Vagina (tissue), 2 donors: ENCODE data around the gene HAUS3.

Experiments used
- POLR2A ChIP-seq, 2 donors: fragments of 450-650 bp; IDR thresholded peaks; one replicate each; pipeline ENCODE4 v1.6.1; 2017; ENCODE audit warnings: antibody characterized with exemption in 2 of 2, mild to moderate bottlenecking in 2 of 2, moderate library complexity in 2 of 2
- POLR2AphosphoS5 ChIP-seq, 2 donors: sonication (generic); formaldehyde crosslinking; IDR thresholded peaks; one replicate each; pipeline ENCODE4 v1.9.0; 2017; ENCODE audit warnings: antibody characterized with exemption in 2 of 2, mild to moderate bottlenecking in 2 of 2, low read depth in 1 of 2; ENCODE audit not compliant: insufficient read depth in 1 of 2
- TF ChIP-seq, protein P1 (sequence below), 3 experiments: fragments of 450-650 bp in 2 of 3; fragments of 200-600 bp in 1 of 3; sonication (generic) in 1 of 3; IDR thresholded peaks; one replicate each; pipeline ENCODE4 v1.5.1; 2017 to 2019; ENCODE audit warnings: antibody characterized with exemption in 3 of 3, mild to moderate bottlenecking in 2 of 3, moderate library complexity in 2 of 3

DNA sequence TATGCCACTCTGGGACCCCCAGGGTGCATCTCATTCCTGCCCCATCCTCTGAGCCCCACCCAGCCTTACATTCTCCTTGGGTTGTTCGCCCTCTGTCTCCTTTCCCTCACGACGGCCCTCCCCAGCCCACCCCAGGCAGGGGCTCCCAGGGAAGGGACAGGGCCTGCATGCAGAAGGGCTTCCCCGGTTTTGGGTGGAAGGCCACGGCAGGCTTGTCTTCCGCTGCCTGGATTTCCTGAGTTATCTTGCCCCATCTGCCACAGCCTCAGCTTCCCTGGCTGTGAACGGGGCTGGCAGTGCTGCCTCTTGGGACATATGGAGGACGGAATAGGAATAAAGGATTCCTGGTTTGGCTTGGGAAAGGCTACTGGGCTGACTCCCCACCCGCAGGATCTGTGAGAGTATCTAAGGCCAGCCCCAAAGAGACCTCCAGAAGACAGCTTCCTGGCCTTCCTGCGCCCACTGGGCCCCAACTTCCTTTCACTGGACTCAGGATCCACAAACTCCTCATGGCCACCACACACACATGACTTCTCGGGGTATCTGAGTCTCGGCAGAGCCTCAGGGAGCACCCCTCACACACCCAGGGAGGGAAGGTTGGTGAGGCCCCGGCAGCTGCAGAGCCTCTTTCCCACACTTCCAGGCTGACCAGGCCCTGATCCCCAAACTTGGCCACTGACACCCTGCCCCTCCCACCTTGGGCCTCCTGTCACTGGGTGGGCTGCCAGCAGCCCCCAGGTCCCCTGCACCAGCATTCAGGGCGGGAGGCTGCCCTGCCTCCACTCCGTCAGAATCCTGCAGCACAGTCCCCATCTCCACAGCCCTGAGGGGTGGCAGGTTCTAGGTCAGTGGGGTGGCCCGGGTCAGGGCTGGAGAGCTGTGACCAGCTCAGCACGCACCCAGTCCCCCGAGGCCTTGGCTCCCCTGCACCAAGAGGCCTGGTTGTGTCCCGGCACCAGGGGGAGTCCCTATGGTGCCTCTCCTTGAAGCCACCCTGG is 23.5 kb upstream of the HAUS3 start:
- no peak for TF ChIP-seq POLR2AphosphoS5 (IDR thresholded peaks at IDR 0.05; ENCODE audit: insufficient read depth in 1 of 2, low read depth in 1 of 2)
- TF ChIP-seq, protein P1, sequence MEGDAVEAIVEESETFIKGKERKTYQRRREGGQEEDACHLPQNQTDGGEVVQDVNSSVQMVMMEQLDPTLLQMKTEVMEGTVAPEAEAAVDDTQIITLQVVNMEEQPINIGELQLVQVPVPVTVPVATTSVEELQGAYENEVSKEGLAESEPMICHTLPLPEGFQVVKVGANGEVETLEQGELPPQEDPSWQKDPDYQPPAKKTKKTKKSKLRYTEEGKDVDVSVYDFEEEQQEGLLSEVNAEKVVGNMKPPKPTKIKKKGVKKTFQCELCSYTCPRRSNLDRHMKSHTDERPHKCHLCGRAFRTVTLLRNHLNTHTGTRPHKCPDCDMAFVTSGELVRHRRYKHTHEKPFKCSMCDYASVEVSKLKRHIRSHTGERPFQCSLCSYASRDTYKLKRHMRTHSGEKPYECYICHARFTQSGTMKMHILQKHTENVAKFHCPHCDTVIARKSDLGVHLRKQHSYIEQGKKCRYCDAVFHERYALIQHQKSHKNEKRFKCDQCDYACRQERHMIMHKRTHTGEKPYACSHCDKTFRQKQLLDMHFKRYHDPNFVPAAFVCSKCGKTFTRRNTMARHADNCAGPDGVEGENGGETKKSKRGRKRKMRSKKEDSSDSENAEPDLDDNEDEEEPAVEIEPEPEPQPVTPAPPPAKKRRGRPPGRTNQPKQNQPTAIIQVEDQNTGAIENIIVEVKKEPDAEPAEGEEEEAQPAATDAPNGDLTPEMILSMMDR (IDR thresholded peaks at IDR 0.05), result no peak
- no peak for TF ChIP-seq POLR2A (IDR thresholded peaks at IDR 0.05)
